Adrenal gland (tissue), 5 donors: ENCODE data around the gene PAK5.

Source experiments
- POLR2A ChIP-seq, 2 donors: fragments of 450-650 bp; IDR thresholded peaks; one replicate each; pipeline ENCODE4 v1.6.1; 2017; ENCODE audit warnings: antibody characterized with exemption in 2 of 2, mild to moderate bottlenecking in 2 of 2, moderate library complexity in 1 of 2
- TF ChIP-seq, protein P1 (sequence below), 6 experiments: fragments of 450-650 bp in 4 of 6; fragments of 200-600 bp in 2 of 6; sonication (generic) in 1 of 6; IDR thresholded peaks; 1 replicate in 5 of 6; 2 replicates in 1 of 6; pipeline versions ENCODE4 v1.5.1 to v1.8.0; 2016 to 2021; ENCODE audit warnings: antibody characterized with exemption in 6 of 6, mild to moderate bottlenecking in 2 of 6, moderate library complexity in 1 of 6
- donor health status: DM: no; HTN: no; CAD: no.

DNA sequence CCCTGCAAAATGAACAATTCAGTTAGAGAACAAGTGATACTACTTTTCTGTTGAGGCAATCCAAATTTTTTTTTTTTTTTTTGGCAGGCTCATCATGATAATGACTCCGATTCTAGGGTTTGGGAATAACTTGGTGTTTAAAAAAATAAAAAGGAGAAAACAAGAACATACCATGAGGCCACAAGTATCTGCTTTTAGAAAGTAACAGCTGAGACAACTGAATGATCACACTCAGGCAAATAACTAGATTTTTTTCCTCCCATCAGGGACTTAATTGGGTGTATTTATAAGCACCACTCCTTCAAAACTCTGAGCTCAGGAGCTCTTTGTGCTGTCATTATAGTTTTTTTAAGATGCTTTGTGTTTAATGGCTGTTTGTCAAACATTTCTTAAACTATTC is 29.6 kb downstream of the PAK5 start:
- TF ChIP-seq, protein P1, sequence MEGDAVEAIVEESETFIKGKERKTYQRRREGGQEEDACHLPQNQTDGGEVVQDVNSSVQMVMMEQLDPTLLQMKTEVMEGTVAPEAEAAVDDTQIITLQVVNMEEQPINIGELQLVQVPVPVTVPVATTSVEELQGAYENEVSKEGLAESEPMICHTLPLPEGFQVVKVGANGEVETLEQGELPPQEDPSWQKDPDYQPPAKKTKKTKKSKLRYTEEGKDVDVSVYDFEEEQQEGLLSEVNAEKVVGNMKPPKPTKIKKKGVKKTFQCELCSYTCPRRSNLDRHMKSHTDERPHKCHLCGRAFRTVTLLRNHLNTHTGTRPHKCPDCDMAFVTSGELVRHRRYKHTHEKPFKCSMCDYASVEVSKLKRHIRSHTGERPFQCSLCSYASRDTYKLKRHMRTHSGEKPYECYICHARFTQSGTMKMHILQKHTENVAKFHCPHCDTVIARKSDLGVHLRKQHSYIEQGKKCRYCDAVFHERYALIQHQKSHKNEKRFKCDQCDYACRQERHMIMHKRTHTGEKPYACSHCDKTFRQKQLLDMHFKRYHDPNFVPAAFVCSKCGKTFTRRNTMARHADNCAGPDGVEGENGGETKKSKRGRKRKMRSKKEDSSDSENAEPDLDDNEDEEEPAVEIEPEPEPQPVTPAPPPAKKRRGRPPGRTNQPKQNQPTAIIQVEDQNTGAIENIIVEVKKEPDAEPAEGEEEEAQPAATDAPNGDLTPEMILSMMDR (IDR thresholded peaks at IDR 0.05) = no peak
- TF ChIP-seq POLR2A (IDR thresholded peaks at IDR 0.05) = no peak
